Panc1 (cell line): Measurements from ENCODE around the gene KDM4B.

Experiments used
- CTCF ChIP-seq: fragments of 450-650 bp; IDR thresholded peaks from 2 replicates; pipeline ENCODE4 v1.5.1; 2017; ENCODE audit warnings: mild to moderate bottlenecking
- POLR2AphosphoS5 ChIP-seq: IDR thresholded peaks from 2 replicates; pipeline ENCODE4 v1.6.1; 2012; ENCODE audit warnings: mild to moderate bottlenecking, low read depth, low read length, moderate library complexity
- SIN3A ChIP-seq: IDR thresholded peaks from 2 replicates; pipeline ENCODE4 v1.6.1; 2012; ENCODE audit warnings: low read depth, mild to moderate bottlenecking, low read length, moderate library complexity, borderline replicate concordance; ENCODE audit not compliant: insufficient read depth
- TCF7L2 ChIP-seq: IDR thresholded peaks from 2 replicates; pipeline ENCODE4 v1.6.1; 2011; ENCODE audit warnings: mild to moderate bottlenecking, low read depth, low read length, inconsistent platforms
- TF ChIP-seq, protein P1 (sequence below), 2 experiments: IDR thresholded peaks; 2 replicates each; pipeline ENCODE4 v1.6.1; 2011 to 2012; ENCODE audit warnings: low read depth in 2 of 2, control low read depth in 1 of 2, low read length in 1 of 2, mild to moderate bottlenecking in 1 of 2, moderate library complexity in 1 of 2; ENCODE audit not compliant: insufficient read depth in 1 of 2

- TF ChIP-seq CTCF (no peak), POLR2AphosphoS5 (no peak), SIN3A (no peak), TCF7L2 (no peak)
- TF ChIP-seq, protein P1, sequence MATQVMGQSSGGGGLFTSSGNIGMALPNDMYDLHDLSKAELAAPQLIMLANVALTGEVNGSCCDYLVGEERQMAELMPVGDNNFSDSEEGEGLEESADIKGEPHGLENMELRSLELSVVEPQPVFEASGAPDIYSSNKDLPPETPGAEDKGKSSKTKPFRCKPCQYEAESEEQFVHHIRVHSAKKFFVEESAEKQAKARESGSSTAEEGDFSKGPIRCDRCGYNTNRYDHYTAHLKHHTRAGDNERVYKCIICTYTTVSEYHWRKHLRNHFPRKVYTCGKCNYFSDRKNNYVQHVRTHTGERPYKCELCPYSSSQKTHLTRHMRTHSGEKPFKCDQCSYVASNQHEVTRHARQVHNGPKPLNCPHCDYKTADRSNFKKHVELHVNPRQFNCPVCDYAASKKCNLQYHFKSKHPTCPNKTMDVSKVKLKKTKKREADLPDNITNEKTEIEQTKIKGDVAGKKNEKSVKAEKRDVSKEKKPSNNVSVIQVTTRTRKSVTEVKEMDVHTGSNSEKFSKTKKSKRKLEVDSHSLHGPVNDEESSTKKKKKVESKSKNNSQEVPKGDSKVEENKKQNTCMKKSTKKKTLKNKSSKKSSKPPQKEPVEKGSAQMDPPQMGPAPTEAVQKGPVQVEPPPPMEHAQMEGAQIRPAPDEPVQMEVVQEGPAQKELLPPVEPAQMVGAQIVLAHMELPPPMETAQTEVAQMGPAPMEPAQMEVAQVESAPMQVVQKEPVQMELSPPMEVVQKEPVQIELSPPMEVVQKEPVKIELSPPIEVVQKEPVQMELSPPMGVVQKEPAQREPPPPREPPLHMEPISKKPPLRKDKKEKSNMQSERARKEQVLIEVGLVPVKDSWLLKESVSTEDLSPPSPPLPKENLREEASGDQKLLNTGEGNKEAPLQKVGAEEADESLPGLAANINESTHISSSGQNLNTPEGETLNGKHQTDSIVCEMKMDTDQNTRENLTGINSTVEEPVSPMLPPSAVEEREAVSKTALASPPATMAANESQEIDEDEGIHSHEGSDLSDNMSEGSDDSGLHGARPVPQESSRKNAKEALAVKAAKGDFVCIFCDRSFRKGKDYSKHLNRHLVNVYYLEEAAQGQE (IDR thresholded peaks at IDR 0.05; ENCODE audit: insufficient read depth in 1 of 2, low read depth in 2 of 2, low read length in 1 of 2): no peak
Measured at GRCh38 chr19:5089283-5089682, 120.4 kb downstream of the KDM4B start.
